GM19238 (cell line): ENCODE results near the gene C11orf97.
"Not testable (repeated sequence)": the region's sequence is repeated elsewhere in the genome, so short reads cannot be mapped to it uniquely, and the experiment has no call there.

Experiments
- DNase-seq: peaks from one replicate; pipeline ENCODE4 v3.0.0; 2011; ENCODE audit warnings: low spot score; ENCODE audit not compliant: insufficient read length

C11orf97 gene

DNA sequence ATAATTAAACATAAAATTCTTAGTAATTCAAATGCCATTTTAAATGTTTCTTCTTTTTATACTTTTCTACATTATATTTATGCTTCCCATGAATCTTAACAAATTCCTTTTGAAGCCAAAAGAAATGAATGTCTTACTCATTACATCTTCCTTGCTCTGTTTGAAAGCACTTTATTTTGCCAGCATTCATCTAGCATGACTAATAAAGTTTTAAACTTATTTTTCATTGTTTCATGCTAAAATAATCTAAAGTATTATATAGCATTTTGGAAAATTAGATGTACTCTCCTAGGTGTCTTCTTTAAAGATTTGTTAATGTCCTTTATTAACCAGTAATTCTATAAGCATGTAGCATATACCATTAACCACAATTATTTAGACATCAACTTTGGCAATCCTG is 45.2 kb downstream of the C11orf97 start:
- DNase-seq: no peak

DNA sequence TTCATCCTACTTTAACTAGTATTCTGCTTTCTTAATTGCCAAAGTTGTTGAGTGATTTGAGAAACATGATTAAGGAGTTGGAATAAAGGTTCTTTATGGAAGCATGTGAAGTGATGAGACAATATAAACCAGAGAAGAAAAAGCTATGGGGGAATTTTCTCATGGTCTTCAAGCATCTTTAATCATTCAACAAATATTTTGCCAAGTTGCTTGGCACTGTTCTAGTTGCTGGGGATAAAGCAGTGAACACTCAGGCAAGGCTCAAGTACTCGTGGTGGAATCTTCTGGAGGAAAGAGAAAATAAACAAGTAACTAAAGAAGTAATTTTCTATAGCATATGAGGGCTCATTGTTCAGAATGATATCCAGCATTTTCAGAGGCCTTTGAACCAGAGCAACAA is 45.7 kb downstream of the C11orf97 start:
- no peak for DNase-seq

DNA sequence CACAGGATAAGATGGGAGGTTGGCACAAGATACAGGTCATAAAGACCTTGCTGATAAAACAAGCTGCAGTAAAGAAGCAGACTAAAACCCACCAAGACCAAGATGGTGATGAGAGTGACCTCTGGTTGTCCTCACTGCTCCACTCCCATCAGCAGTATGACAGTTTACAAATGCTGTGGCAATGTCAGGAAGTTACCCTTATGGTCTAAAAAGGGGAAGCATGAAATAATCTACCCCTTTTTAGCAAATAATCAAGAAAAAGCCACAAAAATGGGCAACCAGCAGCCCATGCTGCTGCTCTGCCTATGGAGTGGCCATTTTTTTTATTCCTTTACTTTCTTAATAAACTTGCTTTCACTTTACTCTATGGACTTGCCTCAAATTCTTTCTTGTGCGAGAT is 46.2 kb downstream of the C11orf97 start:
- no peak for DNase-seq

DNA sequence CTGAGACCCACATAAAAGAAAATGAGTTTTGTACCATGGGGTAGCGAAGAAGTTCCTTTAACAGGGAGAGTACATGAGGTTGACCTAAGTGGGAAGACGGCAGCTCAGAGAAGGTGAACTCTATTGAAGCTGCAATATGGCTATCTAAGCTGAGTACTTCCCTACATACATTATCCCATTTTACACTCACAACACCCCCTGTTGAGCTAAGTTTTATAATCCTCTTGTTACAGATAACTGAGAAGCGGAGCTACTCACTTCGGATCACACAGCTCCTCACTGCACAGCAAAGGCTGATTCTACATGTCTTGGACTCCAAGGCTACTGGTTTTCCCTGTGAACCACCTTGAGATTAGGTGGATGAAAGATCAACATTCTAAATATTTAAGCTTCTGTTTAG is 46.7 kb downstream of the C11orf97 start:
- DNase-seq: no peak

DNA sequence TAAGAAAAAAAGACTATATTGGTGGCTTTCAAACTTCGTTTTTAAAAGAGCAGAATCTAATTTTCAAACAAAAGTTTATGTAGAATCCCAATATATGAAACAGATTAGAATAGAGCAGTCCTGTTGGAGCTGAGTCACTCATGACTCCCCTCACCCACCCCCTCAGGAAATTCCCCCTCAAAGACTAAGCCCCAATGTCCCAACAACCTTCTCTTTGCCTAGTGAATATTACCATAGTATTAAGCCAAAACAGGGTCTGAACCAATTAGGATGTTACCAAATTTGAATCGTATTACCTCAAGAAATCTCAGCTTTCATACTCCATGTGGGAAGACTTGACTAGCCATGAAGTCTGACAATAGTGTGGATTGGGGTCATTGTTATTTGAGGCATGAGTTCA is 47.1 kb downstream of the C11orf97 start:
- no peak for DNase-seq

DNA sequence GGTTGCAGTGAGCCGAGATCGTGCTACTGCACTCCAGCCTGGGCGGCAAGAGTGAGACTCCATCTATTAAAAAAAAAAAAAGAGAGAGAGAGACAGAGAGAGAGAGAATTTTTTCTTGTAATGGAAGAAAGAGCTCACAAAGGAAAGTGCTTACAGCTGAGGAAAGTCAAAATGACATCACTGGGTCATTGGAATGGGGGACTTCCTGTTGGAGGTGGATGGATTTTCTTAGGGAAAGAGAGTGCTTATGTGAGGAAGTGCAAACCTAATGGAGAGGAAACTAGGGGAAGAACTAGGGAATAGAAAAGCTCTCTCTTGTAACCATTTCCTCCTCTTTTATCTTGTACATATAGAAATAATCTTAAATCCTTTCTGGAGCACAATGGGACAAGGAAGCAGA is 48.6 kb downstream of the C11orf97 start:
- no peak for DNase-seq

DNA sequence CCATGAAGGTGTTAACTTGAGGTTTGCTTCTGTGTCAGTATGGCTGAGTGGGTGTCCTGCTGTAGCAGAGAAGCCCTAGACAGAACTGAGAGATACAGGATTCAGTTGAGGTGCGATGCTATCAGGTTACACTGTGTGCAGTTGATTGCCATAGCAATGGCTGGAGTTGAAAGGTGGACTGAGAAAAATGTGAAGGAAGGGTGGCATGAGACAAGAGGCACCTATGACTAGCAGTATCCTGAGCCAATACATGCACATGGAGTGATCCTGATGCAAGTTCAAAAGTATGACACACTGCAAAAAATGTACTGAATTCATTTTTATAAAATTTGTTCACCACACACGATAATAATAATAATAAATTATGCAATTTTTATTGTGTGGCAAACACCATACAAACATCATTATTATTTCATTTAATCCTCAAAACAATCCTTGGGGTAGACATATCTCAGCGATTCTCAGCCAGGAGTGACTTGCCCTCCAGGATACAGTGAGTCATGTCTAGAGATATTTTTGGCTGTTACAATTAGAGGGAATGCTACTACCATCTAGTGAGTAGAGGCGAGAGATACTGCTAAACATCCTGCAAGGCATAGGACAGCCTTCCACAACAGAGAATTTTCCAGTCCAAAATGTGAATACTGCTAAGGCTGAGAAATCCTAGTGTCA is 51.1 kb downstream of the C11orf97 start:
- no peak for DNase-seq

DNA sequence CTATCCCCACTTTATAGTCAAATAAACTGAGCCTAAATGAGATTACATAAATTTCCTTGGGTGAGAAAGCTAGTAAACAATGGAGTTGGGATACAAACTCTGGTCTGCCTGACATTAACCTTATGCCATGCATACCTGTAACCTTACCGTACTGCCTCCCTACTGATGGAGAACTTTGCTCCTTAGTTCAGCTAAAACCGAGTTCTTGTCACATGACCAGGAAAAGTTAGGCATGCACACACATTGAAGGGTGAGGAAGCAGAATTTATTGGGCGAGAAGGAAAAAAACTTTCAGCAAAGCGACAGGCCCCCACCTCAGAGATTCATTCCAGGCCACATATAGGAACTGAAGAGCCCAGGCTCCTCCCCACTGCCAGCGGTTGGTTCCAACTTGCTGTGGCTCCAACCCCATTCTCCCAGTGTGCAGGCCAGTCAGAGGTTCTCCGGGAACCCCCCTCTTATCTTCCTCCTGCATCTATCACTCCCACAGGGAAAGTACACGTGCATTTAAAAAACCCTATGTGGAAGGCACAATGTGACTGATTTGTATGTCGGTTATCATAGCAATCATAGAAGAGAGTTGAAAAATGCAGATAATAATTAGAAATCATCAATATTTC is 51.7 kb downstream of the C11orf97 start:
- DNase-seq: no peak

DNA sequence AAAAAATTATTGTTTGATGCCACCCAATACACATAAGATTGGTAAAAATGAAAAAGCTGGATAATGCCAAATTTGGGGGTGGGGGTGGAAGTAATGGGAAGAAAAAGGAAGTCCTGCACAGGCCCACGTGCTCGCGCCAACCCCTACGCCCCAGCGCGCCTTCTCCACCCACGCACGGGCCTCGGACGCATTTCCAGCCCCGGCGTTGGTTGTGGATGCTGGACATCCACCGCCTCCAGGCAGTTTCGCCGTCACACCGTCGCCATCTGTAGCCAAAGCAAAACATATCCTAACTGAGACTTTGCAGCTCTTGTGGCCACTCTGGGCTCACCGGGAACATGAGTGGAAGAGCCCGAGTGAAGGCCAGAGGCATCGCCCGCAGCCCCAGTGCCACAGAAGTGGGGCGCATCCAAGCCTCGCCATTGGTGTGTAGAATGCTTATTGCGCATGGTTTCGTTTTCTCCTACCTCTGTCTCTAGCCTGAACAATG is 55.0 kb downstream of the C11orf97 start, which contains the start of gene PIWIL4:
Gene PIWIL4 (plus strand): TSS at position 188 of the 490 bp plus-strand sequence. CDS start 151 bp downstream, at position 339.
- no peak for DNase-seq

DNA sequence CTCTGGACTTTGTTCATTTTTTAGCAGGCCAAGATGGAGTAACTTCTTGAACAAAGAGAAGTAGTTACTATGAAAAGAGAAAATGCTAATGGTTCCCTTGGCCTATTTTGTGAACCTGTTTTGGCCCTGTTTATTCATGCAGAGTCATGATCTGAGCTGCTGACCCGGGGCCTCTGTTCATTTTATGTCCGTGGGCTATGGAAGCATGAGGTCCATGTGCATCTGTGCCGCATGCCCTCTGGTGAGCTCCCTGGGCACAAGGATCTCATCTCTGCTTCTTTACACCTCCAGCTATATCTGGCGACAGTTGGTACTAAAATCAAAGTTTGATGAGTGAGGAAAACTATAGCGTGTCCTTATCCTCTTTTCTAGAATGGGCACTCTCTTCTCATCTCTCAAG is 55.9 kb downstream of the C11orf97 start:
- DNase-seq: no peak

DNA sequence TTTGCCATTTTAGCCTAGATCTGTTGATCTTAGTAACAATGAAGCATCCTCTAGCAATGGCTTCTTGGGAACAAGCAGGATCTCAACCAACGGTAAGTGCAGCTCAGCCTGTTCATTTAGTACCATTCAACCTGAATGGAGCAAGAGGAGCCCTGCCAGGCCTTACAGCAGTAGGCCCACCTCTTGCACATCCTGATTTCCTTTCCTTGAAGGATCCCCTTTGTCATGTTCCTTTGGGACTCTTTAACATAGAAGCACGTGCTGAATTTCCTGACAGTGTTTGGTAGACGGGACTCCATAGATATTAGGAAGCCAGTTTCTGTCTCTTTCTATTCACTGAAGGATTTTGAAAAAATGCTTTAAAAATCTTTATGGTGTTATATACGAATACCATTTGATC is 56.5 kb downstream of the C11orf97 start:
- no peak for DNase-seq

DNA sequence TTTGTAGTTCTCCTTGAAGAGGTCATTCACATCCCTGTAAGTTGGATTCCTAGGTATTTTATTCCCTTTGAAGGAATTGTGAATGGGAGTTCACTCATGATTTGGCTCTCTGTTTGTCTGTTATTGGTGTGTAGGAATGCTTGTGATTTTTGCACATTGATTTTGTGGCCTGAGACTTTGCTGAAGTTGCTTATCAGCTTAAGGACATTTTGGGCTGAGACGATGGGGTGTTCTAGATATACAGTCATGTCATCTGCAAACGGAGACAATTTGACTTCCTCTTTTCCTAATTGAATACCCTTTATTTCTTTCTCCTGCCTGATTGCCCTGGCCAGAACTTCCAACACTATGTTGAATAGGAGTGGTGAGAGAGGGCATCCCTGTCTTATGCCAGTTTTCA is 60.7 kb downstream of the C11orf97 start:
- not testable (repeated sequence) for DNase-seq

DNA sequence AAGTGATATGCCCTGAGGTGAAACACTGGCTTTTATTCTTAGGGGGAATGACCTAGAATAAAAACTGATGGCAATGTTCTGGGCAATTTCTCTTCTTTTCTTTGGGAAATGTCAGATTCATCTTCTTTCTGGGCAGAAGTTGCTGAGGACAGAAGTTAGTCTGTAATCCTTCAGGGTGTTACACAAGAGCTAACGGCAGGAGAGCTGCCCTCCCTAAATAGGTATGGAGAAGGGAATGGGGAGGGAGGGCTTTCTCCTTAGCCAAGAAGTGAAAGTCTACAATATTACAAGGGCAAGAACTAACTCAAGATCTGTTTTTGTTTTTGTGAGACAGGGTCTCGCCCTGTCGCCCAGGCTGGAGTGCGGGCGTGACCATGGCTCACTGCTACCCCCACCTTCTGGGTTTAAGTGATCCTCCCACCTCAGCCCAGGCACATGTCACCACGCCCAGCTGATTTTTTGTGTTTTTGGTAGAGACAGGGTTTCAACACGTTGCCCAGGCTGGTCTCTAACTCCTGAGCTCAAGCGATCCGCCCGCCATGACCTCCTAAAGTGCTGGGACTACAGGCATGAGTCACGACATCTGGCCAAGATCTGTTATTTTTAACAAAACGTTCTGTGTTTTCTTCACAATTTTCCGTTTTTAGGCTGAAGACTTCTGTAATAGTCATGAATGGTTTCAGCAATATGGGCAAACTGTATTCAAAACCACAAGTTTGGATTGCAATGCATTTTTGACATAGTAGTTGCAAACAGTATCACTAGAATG is 62.1 kb downstream of the C11orf97 start:
- no peak for DNase-seq

DNA sequence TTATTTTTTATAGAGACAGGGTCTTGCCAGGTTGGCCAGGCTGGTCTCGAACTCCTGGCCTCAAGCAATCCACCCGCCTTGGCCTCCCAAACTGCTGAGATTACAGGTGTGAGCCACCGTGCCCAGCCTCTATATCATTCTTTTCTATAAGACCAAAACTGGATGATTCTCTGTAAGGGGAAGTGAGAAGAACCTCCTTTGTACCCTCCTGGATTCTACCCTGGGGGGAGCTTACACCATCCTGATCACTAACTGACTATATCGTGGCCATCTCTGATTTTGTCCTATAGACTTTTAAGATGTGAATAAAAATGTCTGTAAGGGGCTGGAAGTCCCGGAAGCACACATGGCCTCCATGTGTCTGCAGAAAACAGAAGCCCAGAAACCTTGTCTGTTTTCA is 64.0 kb downstream of the C11orf97 start:
- no peak for DNase-seq

DNA sequence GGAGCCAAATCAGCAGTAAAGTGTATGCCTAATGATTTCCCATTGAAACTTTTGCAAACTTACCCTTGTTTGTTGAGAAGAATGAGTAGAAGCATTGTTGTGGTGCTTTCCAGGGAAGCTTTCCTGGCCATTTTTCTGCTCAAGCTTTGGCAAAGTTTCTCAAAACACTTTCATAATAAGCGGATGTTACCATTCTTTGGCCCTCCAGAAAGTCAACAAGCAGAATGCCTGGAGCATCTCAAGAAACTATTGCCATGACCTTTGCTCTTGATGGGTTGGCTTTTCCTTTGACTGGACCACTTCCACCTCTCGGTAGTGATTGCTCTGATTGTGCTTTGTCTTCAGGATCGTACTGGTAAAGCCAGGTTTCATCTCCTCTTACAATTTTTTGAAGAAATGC is 65.6 kb downstream of the C11orf97 start:
- no peak for DNase-seq
